ENCODE measurements around the gene PPME1.

DNA sequence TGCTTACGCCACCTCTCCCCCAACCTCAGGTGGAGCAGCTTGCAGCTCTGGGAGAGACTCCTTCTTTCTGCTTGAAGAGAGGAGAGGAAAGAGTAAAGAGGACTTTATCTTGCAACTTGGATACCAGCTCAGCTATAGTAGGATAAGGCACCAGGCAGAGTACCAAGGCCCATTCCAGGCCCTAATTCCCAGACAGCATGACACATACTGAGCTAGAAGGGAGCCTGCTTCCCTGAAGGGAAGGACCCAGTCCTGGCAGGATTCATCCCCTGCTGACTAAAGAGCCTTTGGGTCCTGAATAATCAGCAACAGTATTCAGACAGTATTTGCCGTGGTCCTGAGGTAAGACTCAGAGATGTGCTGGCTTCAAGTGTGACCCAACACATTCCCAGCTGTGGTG, 41.4 kb downstream of the PPME1 start:
- no peak for TF ChIP-seq POLR2A (IDR thresholded peaks at IDR 0.05)
- TF ChIP-seq, protein P1, sequence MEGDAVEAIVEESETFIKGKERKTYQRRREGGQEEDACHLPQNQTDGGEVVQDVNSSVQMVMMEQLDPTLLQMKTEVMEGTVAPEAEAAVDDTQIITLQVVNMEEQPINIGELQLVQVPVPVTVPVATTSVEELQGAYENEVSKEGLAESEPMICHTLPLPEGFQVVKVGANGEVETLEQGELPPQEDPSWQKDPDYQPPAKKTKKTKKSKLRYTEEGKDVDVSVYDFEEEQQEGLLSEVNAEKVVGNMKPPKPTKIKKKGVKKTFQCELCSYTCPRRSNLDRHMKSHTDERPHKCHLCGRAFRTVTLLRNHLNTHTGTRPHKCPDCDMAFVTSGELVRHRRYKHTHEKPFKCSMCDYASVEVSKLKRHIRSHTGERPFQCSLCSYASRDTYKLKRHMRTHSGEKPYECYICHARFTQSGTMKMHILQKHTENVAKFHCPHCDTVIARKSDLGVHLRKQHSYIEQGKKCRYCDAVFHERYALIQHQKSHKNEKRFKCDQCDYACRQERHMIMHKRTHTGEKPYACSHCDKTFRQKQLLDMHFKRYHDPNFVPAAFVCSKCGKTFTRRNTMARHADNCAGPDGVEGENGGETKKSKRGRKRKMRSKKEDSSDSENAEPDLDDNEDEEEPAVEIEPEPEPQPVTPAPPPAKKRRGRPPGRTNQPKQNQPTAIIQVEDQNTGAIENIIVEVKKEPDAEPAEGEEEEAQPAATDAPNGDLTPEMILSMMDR (IDR thresholded peaks at IDR 0.05): no peak

All from prostate gland (tissue), 2 donors.